Testis (tissue), 3 donors: ENCODE results near the gene STAT3. TPM values are rescaled to one million over a fixed set of nuclear protein-coding genes. Genes with fewer than 3 reads are reported as not detected.

Experiments used
- DNase-seq: peaks from one replicate; pipeline ENCODE4 v3.0.0-alpha.2; 2019
- H3K27ac ChIP-seq, 2 donors: fragments of 200-600 bp; sonication (generic); one replicate each; pipeline ENCODE4 v1.5.1; 2019
- H3K27me3 ChIP-seq: fragments of 200-600 bp; sonication (generic); one replicate; pipeline ENCODE4 v1.5.1; 2019
- H3K36me3 ChIP-seq: fragments of 200-600 bp; sonication (generic); one replicate; pipeline ENCODE4 v1.5.1; 2017; ENCODE audit warnings: low read depth; ENCODE audit errors: missing control alignments
- H3K4me1 ChIP-seq: fragments of 200-600 bp; sonication (generic); one replicate; pipeline ENCODE4 v1.5.1; 2019
- H3K4me3 ChIP-seq, 2 donors: fragments of 200-600 bp; sonication (generic); one replicate each; pipeline ENCODE4 v1.5.1; 2017 to 2019
- H3K9me3 ChIP-seq: fragments of 200-600 bp; sonication (generic); one replicate; pipeline ENCODE4 v1.5.1; 2017
- POLR2A ChIP-seq: fragments of 450-650 bp; IDR thresholded peaks from one replicate; pipeline ENCODE4 v1.6.1; 2017; ENCODE audit warnings: antibody characterized with exemption, mild to moderate bottlenecking, moderate library complexity
- WGBS, 2 donors: methylation state at CpG; one replicate each; pipeline ENCODE4 v1.1.5; 2018; 5-methylcytosine and 5-hydroxymethylcytosine counted together
- intact Hi-C: fragments of 100-400 bp; cut with DNase I; formaldehyde crosslinking; loops from one replicate; pipeline ENCODE4 v1.15.1; 2023; ENCODE audit warnings: low total_unique reads
- polyA plus RNA-seq: library from polyadenylated mRNA; stranded (reverse); fragments of 350-450 nt; fragmentation: Illumina TruSeq; extraction: RNeasy Lipid Tissue Mini Kit (QIAGEN cat#74804); gene quantifications from one replicate; pipeline ENCODE4 v1.2.3, GENCODE V29; 2014; ENCODE audit warnings: low read depth, low replicate concordance; ENCODE audit not compliant: insufficient read depth
- total RNA-seq, 2 donors: library from RNA; depleted of rRNA; stranded (reverse); fragments of >200 nt; gene quantifications; one replicate each; pipeline ENCODE4 v1.2.3, GENCODE V29; 2016
- TF ChIP-seq, protein P1 (sequence below), 3 experiments: fragments of 450-650 bp in 2 of 3; fragments of 200-600 bp in 1 of 3; sonication (generic) in 1 of 3; IDR thresholded peaks; one replicate each; pipeline ENCODE4 v1.5.1; 2016 to 2019; ENCODE audit warnings: antibody characterized with exemption in 3 of 3, mild to moderate bottlenecking in 2 of 3, moderate library complexity in 1 of 3

Gene STAT3
- total and polyA plus RNA-seq, 3 donors from 2014 or later: 69.5 to 117 (median 107) TPM

GRCh38 chr17:42337442-42337841 lies 50.8 kb downstream of the STAT3 start:
- 84% methylated on average over 15 of the region's 15 CpGs for WGBS, 2 donors
- Histone ChIP-seq H3K4me3 (no peak overlapping the region), H3K27me3 (no peaks in the 10 kb centered on the region), H3K4me1 (no peaks in the 10 kb centered on the region), H3K9me3 (no peaks in the 10 kb centered on the region), H3K27ac (no peak overlapping the region), H3K36me3 (no peaks in the 10 kb centered on the region)
- DNase-seq: no peak
- intact Hi-C loops: no loop called here
- no peak for TF ChIP-seq POLR2A
- TF ChIP-seq, protein P1, sequence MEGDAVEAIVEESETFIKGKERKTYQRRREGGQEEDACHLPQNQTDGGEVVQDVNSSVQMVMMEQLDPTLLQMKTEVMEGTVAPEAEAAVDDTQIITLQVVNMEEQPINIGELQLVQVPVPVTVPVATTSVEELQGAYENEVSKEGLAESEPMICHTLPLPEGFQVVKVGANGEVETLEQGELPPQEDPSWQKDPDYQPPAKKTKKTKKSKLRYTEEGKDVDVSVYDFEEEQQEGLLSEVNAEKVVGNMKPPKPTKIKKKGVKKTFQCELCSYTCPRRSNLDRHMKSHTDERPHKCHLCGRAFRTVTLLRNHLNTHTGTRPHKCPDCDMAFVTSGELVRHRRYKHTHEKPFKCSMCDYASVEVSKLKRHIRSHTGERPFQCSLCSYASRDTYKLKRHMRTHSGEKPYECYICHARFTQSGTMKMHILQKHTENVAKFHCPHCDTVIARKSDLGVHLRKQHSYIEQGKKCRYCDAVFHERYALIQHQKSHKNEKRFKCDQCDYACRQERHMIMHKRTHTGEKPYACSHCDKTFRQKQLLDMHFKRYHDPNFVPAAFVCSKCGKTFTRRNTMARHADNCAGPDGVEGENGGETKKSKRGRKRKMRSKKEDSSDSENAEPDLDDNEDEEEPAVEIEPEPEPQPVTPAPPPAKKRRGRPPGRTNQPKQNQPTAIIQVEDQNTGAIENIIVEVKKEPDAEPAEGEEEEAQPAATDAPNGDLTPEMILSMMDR (IDR thresholded peaks at IDR 0.05): no peak

- H3K27me3 ChIP-seq: no peaks in the 10 kb centered on the region
- WGBS, 2 donors: 88 to 94% methylated on average over 3 of the region's 3 CpGs
- intact Hi-C loops: no loop called here
- peaks cover 2% of the 10 kb centered on the region for H3K4me1 ChIP-seq
- no peaks in the 10 kb centered on the region for H3K9me3 ChIP-seq
- TF ChIP-seq POLR2A: no peak
- TF ChIP-seq, protein P1 (IDR thresholded peaks at IDR 0.05): peak in 1 of 3 experiments; percentile 11
- no peak overlapping the region for H3K27ac ChIP-seq
- no peak overlapping the region for H3K4me3 ChIP-seq
- no peak for DNase-seq
- H3K36me3 ChIP-seq: no peaks in the 10 kb centered on the region
Measured at GRCh38 chr17:42334677-42335076, 53.6 kb downstream of the STAT3 start.

DNA sequence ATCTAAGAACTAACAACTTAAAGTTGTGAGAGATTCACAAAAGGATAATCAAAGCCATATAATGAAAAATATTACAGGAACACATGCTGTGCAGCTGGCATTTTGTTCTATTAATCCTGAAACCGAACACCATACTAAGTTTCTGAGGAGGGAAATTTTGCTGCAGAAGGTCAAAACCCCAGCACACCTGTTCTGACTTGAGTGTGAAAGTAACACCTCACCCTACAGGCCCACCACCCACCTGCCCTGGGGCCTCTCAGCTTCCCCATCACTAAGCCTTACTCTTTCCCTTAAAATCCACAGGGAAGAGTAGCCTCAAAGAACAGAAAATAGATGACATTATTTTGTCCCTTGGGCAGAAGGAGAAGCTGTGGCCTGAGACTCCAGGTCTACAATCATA lies 55.2 kb downstream of the STAT3 start:
- Histone ChIP-seq H3K4me1 (peaks cover 7% of the 10 kb centered on the region), H3K36me3 (no peaks in the 10 kb centered on the region), H3K27ac (no peak overlapping the region), H3K9me3 (no peaks in the 10 kb centered on the region), H3K4me3 (no peak overlapping the region), H3K27me3 (no peaks in the 10 kb centered on the region)
- WGBS, 2 donors: 81 to 86% methylated on average over 1 of the region's 1 CpG
- TF ChIP-seq, protein P1 (IDR thresholded peaks at IDR 0.05): no peak
- TF ChIP-seq POLR2A: no peak
- intact Hi-C loops: no loop called here
- DNase-seq: no peak

- peak overlapping the region in 1 of 2 donors; percentile 38 for H3K27ac ChIP-seq
- WGBS, 2 donors: 38 to 44% methylated on average over 11 of the region's 11 CpGs
Measured at GRCh38 chr17:42329025-42329976, 58.9 kb downstream of the STAT3 start.

More at GRCh38 chr17:42329025-42329976, 58.9 kb downstream of the STAT3 start:
- Histone ChIP-seq H3K27me3 (no peaks in the 10 kb centered on the region), H3K4me3 (no peak overlapping the region), H3K9me3 (no peaks in the 10 kb centered on the region), H3K4me1 (peaks cover 7% of the 10 kb centered on the region), H3K36me3 (no peaks in the 10 kb centered on the region)
- TF ChIP-seq, protein P1 (IDR thresholded peaks at IDR 0.05): no peak
- no peak for TF ChIP-seq POLR2A
- DNase-seq: no peak
- intact Hi-C loops: no loop called here
